ENCODE results near the gene NEUROD6.

NEUROD6 gene

GRCh38 chr7:31335161-31335856 is 5.2 kb downstream of the NEUROD6 start:
- DNase-seq: no peak

- DNase-seq: no peak
Observed at GRCh38 chr7:31333291-31333690, 7.2 kb downstream of the NEUROD6 start.

- no peak for DNase-seq
Observed at GRCh38 chr7:31327071-31327470, 13.5 kb downstream of the NEUROD6 start.

- DNase-seq: no peak
Observed at GRCh38 chr7:31326416-31326815, 14.1 kb downstream of the NEUROD6 start.

GRCh38 chr7:31323101-31323500 is 17.4 kb downstream of the NEUROD6 start:
- no peak for DNase-seq

- no peak for DNase-seq
Observed at GRCh38 chr7:31320675-31321074, 19.9 kb downstream of the NEUROD6 start.

GRCh38 chr7:31318313-31318712 is 22.2 kb downstream of the NEUROD6 start:
- no peak for DNase-seq

GRCh38 chr7:31316876-31317275 is 23.6 kb downstream of the NEUROD6 start:
- no peak for DNase-seq

- no peak for DNase-seq
Observed at GRCh38 chr7:31315758-31316157, 24.8 kb downstream of the NEUROD6 start.

- no peak for DNase-seq
Observed at GRCh38 chr7:31314781-31315180, 25.7 kb downstream of the NEUROD6 start.

GRCh38 chr7:31312889-31313288 is 27.6 kb downstream of the NEUROD6 start:
- no peak for DNase-seq

GRCh38 chr7:31311552-31311951 is 29.0 kb downstream of the NEUROD6 start:
- DNase-seq: no peak

GRCh38 chr7:31310321-31310935 is 30.1 kb downstream of the NEUROD6 start:
- DNase-seq: no peak

- no peak for DNase-seq
Observed at GRCh38 chr7:31309407-31309806, 31.1 kb downstream of the NEUROD6 start.

- peak in 1 of 51 donors; percentile 9 for DNase-seq
Observed at GRCh38 chr7:31308652-31309051, 31.9 kb downstream of the NEUROD6 start.

- DNase-seq: no peak
Observed at GRCh38 chr7:31307972-31308371, 32.6 kb downstream of the NEUROD6 start.

- DNase-seq: no peak
Observed at GRCh38 chr7:31305260-31305659, 35.3 kb downstream of the NEUROD6 start.

- DNase-seq: no peak
Observed at GRCh38 chr7:31304446-31304845, 36.1 kb downstream of the NEUROD6 start.

- no peak for DNase-seq
Observed at GRCh38 chr7:31302356-31302755, 38.2 kb downstream of the NEUROD6 start.

- no peak for DNase-seq
Observed at GRCh38 chr7:31299336-31299735, 41.2 kb downstream of the NEUROD6 start.

- no peak for DNase-seq
Observed at GRCh38 chr7:31290601-31291000, 49.9 kb downstream of the NEUROD6 start.

All from hypothalamus (tissue), 51 donors.